Naive thymus-derived CD4-positive, alpha-beta T cell (primary cell): ENCODE measurements around the gene SPON1. TPM values are rescaled to one million over a fixed set of nuclear protein-coding genes. Genes with fewer than 3 reads are reported as not detected.

ENCODE experiments used
- ATAC-seq: fragments of 150-1000 bp; cut with Tn5 transposase; 2 replicates; pipeline ENCODE4 v1.10.0; 2021; ENCODE audit warnings: mild to moderate bottlenecking, moderate library complexity
- CTCF ChIA-PET: fragments of 350-600 bp; sonication (Branson Sonifier 250); formaldehyde crosslinking; loops from one replicate; lab custom pipeline; 2021; ENCODE audit warnings: antibody characterized with exemption; lab: Charles Lee
- POLR2A ChIA-PET: fragments of 350-600 bp; sonication (Branson Sonifier 250); formaldehyde crosslinking; loops from one replicate; lab custom pipeline; 2021; ENCODE audit warnings: antibody characterized with exemption, inconsistent platforms; lab: Charles Lee
- DNase-seq, 9 donors: peaks; one replicate each; pipeline versions ENCODE4 v3.0.0 to v3.0.0-alpha.2; 2020 to 2022; ENCODE audit warnings: mixed read lengths in 1 of 9
- H3K27ac ChIP-seq: one replicate; pipeline ENCODE4 v1.7.0; 2013; ENCODE audit warnings: mild to moderate bottlenecking, low read depth, low read length, moderate library complexity
- H3K27me3 ChIP-seq, 2 donors: one replicate each; pipeline ENCODE4 v1.7.0; 2013; ENCODE audit warnings: low read length in 2 of 2, mild to moderate bottlenecking in 2 of 2, moderate library complexity in 2 of 2; ENCODE audit not compliant: control insufficient read depth in 2 of 2, insufficient read depth in 2 of 2
- H3K36me3 ChIP-seq, 3 experiments: 1 replicate in 2 of 3; 2 replicates in 1 of 3; pipeline ENCODE4 v1.7.0; 2013; ENCODE audit warnings: low read length in 3 of 3, mild to moderate bottlenecking in 3 of 3, moderate library complexity in 1 of 3; ENCODE audit not compliant: insufficient read depth in 3 of 3, control insufficient read depth in 2 of 3
- H3K4me1 ChIP-seq, 2 donors: one replicate each; pipeline ENCODE4 v1.7.0; 2013; ENCODE audit warnings: low read length in 2 of 2, mild to moderate bottlenecking in 2 of 2, moderate library complexity in 1 of 2; ENCODE audit not compliant: control insufficient read depth in 2 of 2, insufficient read depth in 2 of 2
- H3K4me3 ChIP-seq: 2 replicates; pipeline ENCODE4 v1.7.0; 2013; ENCODE audit warnings: mild to moderate bottlenecking, low read length
- H3K9me3 ChIP-seq, 3 experiments: 1 replicate in 2 of 3; 2 replicates in 1 of 3; pipeline ENCODE4 v1.7.0; 2013; ENCODE audit warnings: low read length in 3 of 3; ENCODE audit not compliant: control insufficient read depth in 2 of 3
- H3K27ac Mint-ChIP-seq, 9 donors: one replicate each; pipeline ENCODE4 v1.8.0; 2020 to 2022; ENCODE audit warnings: mixed read lengths in 9 of 9, mild to moderate bottlenecking in 8 of 9, moderate library complexity in 5 of 9, inconsistent platforms in 2 of 9
- H3K27me3 Mint-ChIP-seq, 5 donors: one replicate each; pipeline ENCODE4 v1.8.0; 2021 to 2022; ENCODE audit warnings: mixed read lengths in 5 of 5, mild to moderate bottlenecking in 1 of 5
- H3K36me3 Mint-ChIP-seq, 5 donors: one replicate each; pipeline ENCODE4 v1.8.0; 2020 to 2022; ENCODE audit warnings: mixed read lengths in 5 of 5, mild to moderate bottlenecking in 3 of 5, inconsistent platforms in 1 of 5
- H3K4me1 Mint-ChIP-seq, 7 donors: one replicate each; pipeline ENCODE4 v1.8.0; 2020 to 2022; ENCODE audit warnings: mixed read lengths in 7 of 7, mild to moderate bottlenecking in 3 of 7, inconsistent platforms in 1 of 7
- H3K4me3 Mint-ChIP-seq, 10 donors: one replicate each; pipeline ENCODE4 v1.8.0; 2020 to 2022; ENCODE audit warnings: mild to moderate bottlenecking in 10 of 10, mixed read lengths in 10 of 10, moderate library complexity in 6 of 10, inconsistent platforms in 2 of 10
- H3K9me3 Mint-ChIP-seq, 11 donors: one replicate each; pipeline ENCODE4 v1.8.0; 2020 to 2022; ENCODE audit warnings: mixed read lengths in 11 of 11, mild to moderate bottlenecking in 4 of 11, inconsistent platforms in 1 of 11, moderate library complexity in 1 of 11
- intact Hi-C, 2 donors: fragments of 100-400 bp; cut with micrococcal nuclease; formaldehyde crosslinking; loops; one replicate each; pipeline ENCODE4 v1.15.1; 2023
- polyA plus RNA-seq, 2 donors: library from polyadenylated mRNA; unstranded; fragments of 300-500 nt; fragmentation: Illumina TruSeq; gene quantifications; one replicate each; pipeline ENCODE4 v1.2.3, GENCODE V29; 2021
- total RNA-seq, 6 experiments: library from RNA in 5 of 6; stranded (reverse) in 5 of 6; gene quantifications; 1 replicate in 5 of 6; 2 replicates in 1 of 6; pipeline ENCODE4 v1.2.3 and lab custom pipeline; 2021 to 2026

Gene SPON1
- total and polyA plus RNA-seq, 7 experiments from 2014 or later: 0.35 to 20.8 (median 1.6) TPM

- H3K4me3 Mint-ChIP-seq: no peak overlapping the region
- no peak overlapping the region for H3K27ac Mint-ChIP-seq
- peaks cover 0 to 6% (median 0%) of the 10 kb centered on the region in 5 donors for H3K36me3 Mint-ChIP-seq
- Histone ChIP-seq H3K27ac (no peak overlapping the region), H3K4me1 (peaks cover 0 to 36% of the 10 kb centered on the region in 2 donors), H3K36me3 (no peaks in the 10 kb centered on the region), H3K27me3 (no peaks in the 10 kb centered on the region), H3K4me3 (no peak overlapping the region), H3K9me3 (no peaks in the 10 kb centered on the region)
- ChIA-PET CTCF (interaction anchor here (0.6 to 1.7 kb wide), 2 partner anchors 595 to 664 kb away, joined by 3 read pairs; no protein-coding TSS in a partner anchor), POLR2A (interaction anchor here (0.8 kb wide), 1 partner anchor 833 kb away, joined by 3 read pairs; no protein-coding TSS in a partner anchor)
- DNase-seq (no peak), ATAC-seq (no peak)
- no peaks in the 10 kb centered on the region for H3K9me3 Mint-ChIP-seq
- H3K27me3 Mint-ChIP-seq: no peaks in the 10 kb centered on the region
- intact Hi-C loops: no loop called here
- peaks cover 6 to 34% (median 10%) of the 10 kb centered on the region in 7 donors for H3K4me1 Mint-ChIP-seq
Observed at GRCh38 chr11:14310679-14311078, 348.2 kb downstream of the SPON1 start.

- POLR2A ChIA-PET: no interaction called here
- ATAC-seq (peak; percentile 10), DNase-seq (no peak)
- Histone ChIP-seq H3K4me1 (peaks cover 0 to 39% of the 10 kb centered on the region in 2 donors), H3K9me3 (no peaks in the 10 kb centered on the region), H3K27ac (no peak overlapping the region), H3K36me3 (no peaks in the 10 kb centered on the region), H3K4me3 (no peak overlapping the region), H3K27me3 (no peaks in the 10 kb centered on the region)
- Mint-ChIP-seq H3K9me3 (no peaks in the 10 kb centered on the region), H3K27me3 (no peaks in the 10 kb centered on the region), H3K27ac (no peak overlapping the region), H3K36me3 (peaks cover 0 to 12% (median 0%) of the 10 kb centered on the region in 5 donors), H3K4me1 (peaks cover 0 to 39% (median 10%) of the 10 kb centered on the region in 7 donors), H3K4me3 (peak overlapping the region in 2 of 10 donors; percentile 0 to 44)
- intact Hi-C loops: no loop called here
- CTCF ChIA-PET: interaction anchor here (0.5 to 0.7 kb wide), 2 partner anchors 51 to 538 kb away, joined by 3 read pairs; no protein-coding TSS in a partner anchor
Observed at GRCh38 chr11:14312736-14313438, 350.4 kb downstream of the SPON1 start.

- peaks cover 0 to 42% of the 10 kb centered on the region in 2 donors for H3K4me1 ChIP-seq
- Mint-ChIP-seq H3K36me3 (peaks cover 0 to 14% (median 0%) of the 10 kb centered on the region in 5 donors), H3K9me3 (no peaks in the 10 kb centered on the region), H3K27me3 (no peaks in the 10 kb centered on the region), H3K4me3 (no peak overlapping the region), H3K27ac (no peak overlapping the region), H3K4me1 (peaks cover 0 to 51% (median 14%) of the 10 kb centered on the region in 7 donors)
- ATAC-seq: no peak
- intact Hi-C loops: no loop called here
- H3K27me3 ChIP-seq: no peaks in the 10 kb centered on the region
- no peak overlapping the region for H3K27ac ChIP-seq
- H3K4me3 ChIP-seq: no peak overlapping the region
- DNase-seq: no peak
- H3K9me3 ChIP-seq: no peaks in the 10 kb centered on the region
- H3K36me3 ChIP-seq: no peaks in the 10 kb centered on the region
- CTCF ChIA-PET: interaction anchor here (0.7 to 1.5 kb wide), 2 partner anchors 10 to 521 kb away, joined by 3 to 4 read pairs; no protein-coding TSS in a partner anchor
- POLR2A ChIA-PET: no interaction called here
Observed at GRCh38 chr11:14314127-14314526, 351.6 kb downstream of the SPON1 start.

GRCh38 chr11:14315130-14315529 is 352.6 kb downstream of the SPON1 start:
- no peaks in the 10 kb centered on the region for H3K9me3 Mint-ChIP-seq
- H3K27me3 Mint-ChIP-seq: no peaks in the 10 kb centered on the region
- no peaks in the 10 kb centered on the region for H3K36me3 ChIP-seq
- intact Hi-C loops: no loop called here
- peaks cover 7 to 59% (median 23%) of the 10 kb centered on the region in 7 donors for H3K4me1 Mint-ChIP-seq
- H3K27ac ChIP-seq: no peak overlapping the region
- ChIA-PET CTCF (interaction anchor here (0.7 to 1.5 kb wide), 2 partner anchors 11 to 14 kb away, joined by 3 to 4 read pairs; no protein-coding TSS in a partner anchor), POLR2A (interaction anchor here (0.5 kb wide), 1 partner anchor 38 kb away, joined by 3 read pairs; no protein-coding TSS in a partner anchor)
- H3K4me3 Mint-ChIP-seq: no peak overlapping the region
- peaks cover 7 to 50% of the 10 kb centered on the region in 2 donors for H3K4me1 ChIP-seq
- H3K4me3 ChIP-seq: no peak overlapping the region
- ATAC-seq (no peak), DNase-seq (no peak)
- H3K36me3 Mint-ChIP-seq: peaks cover 0 to 14% (median 0%) of the 10 kb centered on the region in 5 donors
- no peaks in the 10 kb centered on the region for H3K27me3 ChIP-seq
- no peaks in the 10 kb centered on the region for H3K9me3 ChIP-seq
- H3K27ac Mint-ChIP-seq: peak overlapping the region in 1 of 9 donors; percentile 32
